H1 (cell line): Measurements from ENCODE around the gene RBM4B. TPM values are rescaled to one million over a fixed set of nuclear protein-coding genes. Genes with fewer than 3 reads are reported as not detected.

Source experiments
- CTCF ChIA-PET: fragments of 300-600 bp; sonication (Branson Sonifier 250); formaldehyde crosslinking; loops from one replicate; lab custom pipeline; 2021; ENCODE audit not compliant: partially characterized antibody; lab: Charles Lee
- POLR2A ChIA-PET: fragments of 300-600 bp; sonication (Branson Sonifier 250); formaldehyde crosslinking; loops from one replicate; lab custom pipeline; 2021; ENCODE audit warnings: inconsistent platforms; ENCODE audit not compliant: partially characterized antibody; lab: Charles Lee
- DNase-seq, 2 experiments: peaks; one replicate each; pipeline versions ENCODE4 v3.0.0 to v3.0.0-alpha.2; 2010 to 2022; ENCODE audit warnings: low spot score in 2 of 2, low read depth in 1 of 2, mixed read lengths in 1 of 2
- FAIRE-seq: peaks from 2 replicates; lab custom pipeline; 2011; peaks lifted over from hg19 to GRCh38; lab: Jason Lieb, UNC
- H2AFZ ChIP-seq: 2 replicates; pipeline ENCODE4 v1.8.1; 2012; ENCODE audit warnings: low read length, inconsistent platforms
- H2AK5ac ChIP-seq: 2 replicates; pipeline ENCODE4 v1.6.1; 2013; ENCODE audit warnings: low read depth, low read length
- H2BK120ac ChIP-seq: replicated peaks from 2 replicates; pipeline ENCODE3; 2013; ENCODE audit warnings: low read depth, low read length, inconsistent platforms
- H2BK12ac ChIP-seq: 2 replicates; pipeline ENCODE4 v1.6.1; 2013; ENCODE audit warnings: low read depth, low read length
- H2BK15ac ChIP-seq: 2 replicates; pipeline ENCODE4 v1.6.1; 2013; ENCODE audit warnings: low read length
- H2BK20ac ChIP-seq: 2 replicates; pipeline ENCODE4 v1.6.1; 2013; ENCODE audit warnings: low read length
- H2BK5ac ChIP-seq: 2 replicates; pipeline ENCODE4 v1.6.1; 2013; ENCODE audit warnings: low read depth, low read length
- H3K14ac ChIP-seq: 2 replicates; pipeline ENCODE4 v1.6.1; 2013; ENCODE audit warnings: inconsistent platforms; ENCODE audit not compliant: insufficient read length
- H3K18ac ChIP-seq: 2 replicates; pipeline ENCODE4 v1.6.1; 2013; ENCODE audit warnings: low read length; ENCODE audit errors: extremely low read depth
- H3K23ac ChIP-seq: 2 replicates; pipeline ENCODE4 v1.6.1; 2013; ENCODE audit warnings: inconsistent platforms; ENCODE audit not compliant: insufficient read length
- H3K23me2 ChIP-seq: 2 replicates; pipeline ENCODE4 v1.6.1; 2013; ENCODE audit warnings: low read depth, low read length
- H3K27ac ChIP-seq: 2 replicates; pipeline ENCODE4 v1.6.1; 2011; ENCODE audit warnings: low read depth, low read length, inconsistent platforms
- H3K27me3 ChIP-seq, 4 experiments: replicated peaks in 1 of 4; 1 replicate in 1 of 4; 2 replicates in 3 of 4; pipeline versions ENCODE4 v1.6.1 to v1.8.1; 2011 to 2013; ENCODE audit warnings: low read length in 3 of 4, mild to moderate bottlenecking in 3 of 4, inconsistent platforms in 2 of 4, mixed read lengths in 2 of 4, moderate library complexity in 1 of 4; ENCODE audit not compliant: control insufficient read depth in 3 of 4, insufficient read depth in 3 of 4; ENCODE audit errors: extremely low read depth in 1 of 4
- H3K36me3 ChIP-seq, 4 experiments: 2 replicates each; pipeline versions ENCODE4 v1.6.1 to v1.8.1; 2011 to 2013; ENCODE audit warnings: mild to moderate bottlenecking in 4 of 4, low read length in 3 of 4, moderate library complexity in 2 of 4, control low read depth in 1 of 4, inconsistent platforms in 1 of 4; ENCODE audit not compliant: insufficient read depth in 4 of 4, control insufficient read depth in 2 of 4
- H3K4ac ChIP-seq: replicated peaks from 2 replicates; pipeline ENCODE3; 2013; ENCODE audit warnings: low read length, low read depth, mixed read lengths, inconsistent platforms; ENCODE audit not compliant: insufficient read length
- H3K4me1 ChIP-seq, 4 experiments: replicated peaks in 1 of 4; 1 replicate in 1 of 4; 2 replicates in 3 of 4; pipeline versions ENCODE4 v1.6.1 to v1.8.1; 2011 to 2013; ENCODE audit warnings: low read length in 3 of 4, inconsistent platforms in 2 of 4, mixed read lengths in 1 of 4; ENCODE audit not compliant: insufficient read depth in 4 of 4, control insufficient read depth in 3 of 4
- H3K4me2 ChIP-seq, 2 experiments: 2 replicates each; pipeline versions ENCODE4 v1.6.1 to v1.8.1; 2011 to 2013; ENCODE audit warnings: low read depth in 2 of 2, low read length in 2 of 2, control low read depth in 1 of 2, inconsistent platforms in 1 of 2, mild to moderate bottlenecking in 1 of 2; ENCODE audit not compliant: insufficient read depth in 1 of 2
- H3K4me3 ChIP-seq, 4 experiments: fragments of 200-600, 300-600 bp in 1 of 4; sonication (generic), shearing (Covaris generic), sonication (Bioruptor Twin) in 1 of 4; 2 replicates each; pipeline versions ENCODE4 v1.5.1 to v1.8.1; 2011 to 2016; ENCODE audit warnings: low read length in 4 of 4, low read depth in 3 of 4, control low read depth in 2 of 4, inconsistent platforms in 2 of 4, mild to moderate bottlenecking in 2 of 4, mixed read lengths in 1 of 4, moderate library complexity in 1 of 4; ENCODE audit not compliant: insufficient read depth in 2 of 4; ENCODE audit errors: extremely low read depth in 1 of 4
- H3K56ac ChIP-seq: replicated peaks from 2 replicates; pipeline ENCODE3; 2013; ENCODE audit warnings: low read depth, mild to moderate bottlenecking, mixed read lengths, low read length, inconsistent platforms; ENCODE audit not compliant: insufficient read length
- H3K79me1 ChIP-seq: 2 replicates; pipeline ENCODE4 v1.6.1; 2013; ENCODE audit warnings: low read depth, low read length, control low read depth
- H3K79me2 ChIP-seq, 2 experiments: 2 replicates each; pipeline versions ENCODE4 v1.6.1 to v1.8.1; 2012 to 2013; ENCODE audit warnings: low read length in 2 of 2, mild to moderate bottlenecking in 2 of 2, inconsistent platforms in 1 of 2; ENCODE audit not compliant: insufficient read depth in 2 of 2, control insufficient read depth in 1 of 2
- H3K9ac ChIP-seq, 4 experiments: replicated peaks in 1 of 4; 1 replicate in 1 of 4; 2 replicates in 3 of 4; pipeline versions ENCODE4 v1.6.1 to v1.8.1; 2011 to 2013; ENCODE audit warnings: low read depth in 3 of 4, low read length in 3 of 4, control low read depth in 2 of 4, mild to moderate bottlenecking in 2 of 4, moderate library complexity in 2 of 4, inconsistent platforms in 1 of 4; ENCODE audit errors: extremely low read depth in 1 of 4
- H3K9me3 ChIP-seq, 2 experiments: 2 replicates each; pipeline versions ENCODE4 v1.6.1 to v1.8.1; 2012 to 2013; ENCODE audit warnings: mild to moderate bottlenecking in 2 of 2, moderate library complexity in 2 of 2, control low read depth in 1 of 2, inconsistent platforms in 1 of 2, low read depth in 1 of 2, low read length in 1 of 2, mixed read lengths in 1 of 2; ENCODE audit not compliant: insufficient read depth in 2 of 2
- H4K20me1 ChIP-seq, 2 experiments: replicated peaks in 1 of 2; 2 replicates each; pipeline versions ENCODE3 to v1.8.1; 2011 to 2013; ENCODE audit warnings: inconsistent platforms in 2 of 2, low read length in 2 of 2, mild to moderate bottlenecking in 1 of 2; ENCODE audit not compliant: insufficient read depth in 2 of 2, control insufficient read depth in 1 of 2
- H4K5ac ChIP-seq: 2 replicates; pipeline ENCODE4 v1.6.1; 2013; ENCODE audit warnings: low read length, low read depth, mixed read lengths, inconsistent platforms; ENCODE audit not compliant: insufficient read length
- H4K8ac ChIP-seq: 2 replicates; pipeline ENCODE4 v1.8.0; 2013; ENCODE audit warnings: mild to moderate bottlenecking, moderate library complexity, low read length, inconsistent platforms; ENCODE audit not compliant: insufficient read depth; ENCODE audit errors: extremely low read depth
- H4K91ac ChIP-seq: replicated peaks from 2 replicates; pipeline ENCODE3; 2013; ENCODE audit warnings: low read length, mixed read lengths, inconsistent platforms; ENCODE audit not compliant: insufficient read length
- ATF3 ChIP-seq: IDR thresholded peaks from 2 replicates; pipeline ENCODE4 v1.6.1; 2011; ENCODE audit warnings: low read depth, mild to moderate bottlenecking, low read length; ENCODE audit not compliant: insufficient read depth
- CBX8 ChIP-seq: fragments of 300-800, 300-1000 bp; sonication (generic); IDR thresholded peaks from 2 replicates; pipeline ENCODE4 v1.7.1; 2016; ENCODE audit warnings: low read depth, low read length, borderline replicate concordance
- CHD2 ChIP-seq: IDR thresholded peaks from 2 replicates; pipeline ENCODE4 v1.6.1; 2012; ENCODE audit warnings: low read length, improper control_type of control experiment
- CTCF ChIP-seq, 3 experiments: IDR thresholded peaks; 1 replicate in 2 of 3; 2 replicates in 1 of 3; pipeline versions ENCODE4 v1.5.1 to v1.6.1; 2011; ENCODE audit warnings: low read length in 3 of 3, mild to moderate bottlenecking in 3 of 3, inconsistent platforms in 2 of 3, low read depth in 1 of 3, moderate library complexity in 1 of 3; ENCODE audit not compliant: insufficient read depth in 1 of 3; ENCODE audit errors: control extremely low read depth in 1 of 3
- SIX5 ChIP-seq: IDR thresholded peaks from 2 replicates; pipeline ENCODE4 v1.6.1; 2011; ENCODE audit warnings: mild to moderate bottlenecking, low read depth, low read length
- WGBS, 2 experiments: shearing (Covaris generic) in 1 of 2; methylation state at CpG; one replicate each; pipeline versions ENCODE4 v1.1.6 to v1.1.7; 2013 to 2015; ENCODE audit warnings: low lambda C conversion rate in 2 of 2, mixed read lengths in 2 of 2, inconsistent platforms in 1 of 2, low coverage in 1 of 2, missing lambda C conversion rate in 1 of 2; ENCODE audit not compliant: insufficient replicate concordance in 2 of 2, insufficient coverage in 1 of 2, insufficient read length in 1 of 2; ENCODE audit errors: extremely low coverage in 1 of 2, missing lambda C conversion rate in 1 of 2; 5-methylcytosine and 5-hydroxymethylcytosine counted together
- polyA plus RNA-seq, 7 experiments: library from polyadenylated mRNA; depleted of rRNA in 3 of 7; stranded (reverse) in 5 of 7; unstranded in 2 of 7; fragments of >200 nt in 5 of 7; fragments of 200-250 nt in 2 of 7; gene quantifications; 1 replicate in 5 of 7; 2 replicates in 1 of 7; 4 replicates in 1 of 7; pipeline versions ENCODE4 v1.2.1 to v1.2.3, GENCODE V29; 2011 to 2013; ENCODE audit warnings: missing spikeins in 2 of 7, mixed read lengths in 2 of 7
- total RNA-seq: library from RNA; stranded (reverse); fragmentation: NEBNext Ultra II Directional; extraction: Animal tissue kit (Norgen Biotek cat#: 25700); gene quantifications from 2 replicates; pipeline ENCODE4 v1.2.1, GENCODE V29; 2021

The RBM4B gene
- total and polyA plus RNA-seq, 2 of the 8 experiments (the other 6 are each of a cell fraction or from before 2014, with no cell fraction given), result 27.5 to 30.5 TPM

GRCh38 chr11:66687831-66688281, 10.2 kb upstream of the RBM4B start:
- Histone ChIP-seq H3K4me1 (no peaks in the 10 kb centered on the region), H3K79me2 (no peaks in the 10 kb centered on the region), H3K56ac (no peak overlapping the region), H3K4ac (no peak overlapping the region), H2AK5ac (no peak overlapping the region), H4K8ac (no peak overlapping the region), H2BK20ac (no peak overlapping the region), H2AFZ (no peak overlapping the region), H3K23me2 (no peaks in the 10 kb centered on the region), H2BK12ac (no peak overlapping the region), H3K14ac (no peak overlapping the region), H3K18ac (no peak overlapping the region), H3K27me3 (no peaks in the 10 kb centered on the region), H3K9ac (no peak overlapping the region), H3K4me3 (no peak overlapping the region), H3K36me3 (peaks cover 17 to 62% (median 48%) of the 10 kb centered on the region in 4 experiments), H3K9me3 (no peaks in the 10 kb centered on the region), H3K79me1 (no peaks in the 10 kb centered on the region), H4K5ac (no peak overlapping the region), H3K27ac (no peak overlapping the region), H3K4me2 (no peak overlapping the region), H3K23ac (no peak overlapping the region), H2BK120ac (no peak overlapping the region), H4K91ac (no peak overlapping the region), H4K20me1 (peaks cover 0 to 4% of the 10 kb centered on the region in 2 experiments), H2BK15ac (no peak overlapping the region), H2BK5ac (no peak overlapping the region)
- DNase-seq (no peak), FAIRE-seq (no peak)
- no peak for TF ChIP-seq CBX8
- TF ChIP-seq CTCF (IDR thresholded peaks at IDR 0.05; ENCODE audit: control extremely low read depth in 1 of 3, insufficient read depth in 1 of 3, low read depth in 1 of 3, low read length in 3 of 3), result no peak
- no peak for TF ChIP-seq SIX5
- no peak for TF ChIP-seq CHD2
- no peak for TF ChIP-seq ATF3
- 94% methylated on average over 13 of the region's 13 CpGs; no CpG with 5 or more reads in 1 of the 2 experiments for WGBS, 2 experiments
- CTCF ChIA-PET, result interaction anchor here (1.1 to 2.7 kb wide), 2 partner anchors 10 to 146 kb away, joined by 4 to 11 read pairs; partner anchors contain the start of gene RBM4B
- POLR2A ChIA-PET, result interaction anchor here (1.2 to 1.4 kb wide), 3 partner anchors 10 to 156 kb away, joined by 3 to 6 read pairs (median 5); partner anchors contain the start of genes RBM4B and RCE1
